Keratinocyte (primary cell): ENCODE results near the gene ZPBP. TPM values are rescaled to one million over a fixed set of nuclear protein-coding genes. Genes with fewer than 3 reads are reported as not detected.

Experiments
- DNase-seq: peaks from one replicate; pipeline ENCODE4 v3.0.0-alpha.2; 2011; ENCODE audit warnings: low read depth, missing footprints, low spot score
- FAIRE-seq: peaks from 2 replicates; lab custom pipeline; 2011; peaks lifted over from hg19 to GRCh38; lab: Jason Lieb, UNC
- H2AFZ ChIP-seq: 2 replicates; pipeline ENCODE4 v1.6.0; 2012; ENCODE audit warnings: low read length, control low read depth, inconsistent platforms; ENCODE audit not compliant: control insufficient read depth
- H3K27ac ChIP-seq: 2 replicates; pipeline ENCODE4 v1.5.1; 2011; ENCODE audit warnings: low read length; ENCODE audit not compliant: control insufficient read depth, insufficient read depth
- H3K27me3 ChIP-seq: 3 replicates; pipeline ENCODE4 v1.6.0; 2011; ENCODE audit warnings: low read length; ENCODE audit not compliant: control insufficient read depth, insufficient read depth; ENCODE audit errors: extremely low read depth
- H3K36me3 ChIP-seq, 2 experiments: 2 replicates in 1 of 2; 3 replicates in 1 of 2; pipeline ENCODE4 v1.5.1; 2011; ENCODE audit warnings: low read length in 2 of 2, mild to moderate bottlenecking in 1 of 2; ENCODE audit not compliant: control insufficient read depth in 2 of 2, insufficient read depth in 2 of 2; ENCODE audit errors: extremely low read depth in 1 of 2
- H3K4me1 ChIP-seq: 3 replicates; pipeline ENCODE4 v1.5.1; 2011; ENCODE audit warnings: low read length; ENCODE audit not compliant: control insufficient read depth, insufficient read depth; ENCODE audit errors: extremely low read depth
- H3K4me2 ChIP-seq: 3 replicates; pipeline ENCODE4 v1.6.0; 2011; ENCODE audit warnings: low read depth, low read length; ENCODE audit not compliant: control insufficient read depth, insufficient read depth; ENCODE audit errors: extremely low read depth
- H3K4me3 ChIP-seq, 3 experiments: fragments of 200-600 bp in 1 of 3; sonication (generic) in 1 of 3; 2 replicates in 2 of 3; 3 replicates in 1 of 3; pipeline ENCODE4 v1.5.1; 2011 to 2016; ENCODE audit warnings: low read length in 3 of 3, mild to moderate bottlenecking in 3 of 3, control low read depth in 2 of 3, inconsistent platforms in 1 of 3, low read depth in 1 of 3, mixed read lengths in 1 of 3, mixed run types in 1 of 3, moderate library complexity in 1 of 3; ENCODE audit not compliant: control insufficient read depth in 2 of 3, insufficient read depth in 2 of 3; ENCODE audit errors: extremely low read depth in 1 of 3
- H3K79me2 ChIP-seq: 2 replicates; pipeline ENCODE4 v1.6.0; 2012; ENCODE audit warnings: low read length; ENCODE audit not compliant: control insufficient read depth, insufficient read depth
- H3K9ac ChIP-seq: 3 replicates; pipeline ENCODE4 v1.6.0; 2011; ENCODE audit warnings: low read length; ENCODE audit not compliant: control insufficient read depth, insufficient read depth; ENCODE audit errors: extremely low read depth
- H3K9me1 ChIP-seq: 3 replicates; pipeline ENCODE4 v1.6.0; 2011; ENCODE audit warnings: low read length; ENCODE audit not compliant: control insufficient read depth, insufficient read depth; ENCODE audit errors: extremely low read depth
- H3K9me3 ChIP-seq: 2 replicates; pipeline ENCODE4 v1.5.1; 2012; ENCODE audit warnings: low read depth, low read length; ENCODE audit not compliant: control insufficient read depth
- H4K20me1 ChIP-seq: 3 replicates; pipeline ENCODE4 v1.6.0; 2011; ENCODE audit warnings: low read length; ENCODE audit not compliant: control insufficient read depth, insufficient read depth; ENCODE audit errors: extremely low read depth
- EZH2 ChIP-seq: IDR thresholded peaks from one replicate; pipeline ENCODE4 v1.6.1; 2012; ENCODE audit warnings: inconsistent platforms, mild to moderate bottlenecking, low read length, moderate library complexity
- dilution Hi-C: fragments of 300-500 bp; cut with MboI; formaldehyde crosslinking; loops from one replicate; pipeline ENCODE4 v1.7.0; 2020; ENCODE audit warnings: low sequenced_read_pairs; ENCODE audit not compliant: extremely low pct_ligation_motif_present
- polyA plus RNA-seq, 5 experiments: library from polyadenylated mRNA; depleted of rRNA in 3 of 5; stranded (reverse) in 3 of 5; stranded (forward) in 1 of 5; unstranded in 1 of 5; fragments of >200 nt; gene quantifications; 1 replicate in 1 of 5; 2 replicates in 3 of 5; 3 replicates in 1 of 5; pipeline versions ENCODE4 v1.2.1 to v1.2.3, GENCODE V29; 2011 to 2012; ENCODE audit warnings: missing spikeins in 2 of 5, low read depth in 1 of 5, low replicate concordance in 1 of 5
- TF ChIP-seq, protein P1 (sequence below), 3 experiments: IDR thresholded peaks in 1 of 3; conservative IDR thresholded peaks in 1 of 3; optimal IDR thresholded peaks in 1 of 3; 2 replicates in 2 of 3; 3 replicates in 1 of 3; pipeline versions ENCODE3 to v1.5.1; 2011; ENCODE audit warnings: low read length in 3 of 3, mild to moderate bottlenecking in 3 of 3, moderate library complexity in 2 of 3, control low read depth in 1 of 3, inconsistent platforms in 1 of 3; ENCODE audit not compliant: insufficient read depth in 2 of 3; ENCODE audit errors: extremely low read depth in 1 of 3

The ZPBP gene
- polyA plus RNA-seq, 1 donor (not counting 4 experiments of a cell fraction or from before 2014, with no cell fraction given): not detected

DNA sequence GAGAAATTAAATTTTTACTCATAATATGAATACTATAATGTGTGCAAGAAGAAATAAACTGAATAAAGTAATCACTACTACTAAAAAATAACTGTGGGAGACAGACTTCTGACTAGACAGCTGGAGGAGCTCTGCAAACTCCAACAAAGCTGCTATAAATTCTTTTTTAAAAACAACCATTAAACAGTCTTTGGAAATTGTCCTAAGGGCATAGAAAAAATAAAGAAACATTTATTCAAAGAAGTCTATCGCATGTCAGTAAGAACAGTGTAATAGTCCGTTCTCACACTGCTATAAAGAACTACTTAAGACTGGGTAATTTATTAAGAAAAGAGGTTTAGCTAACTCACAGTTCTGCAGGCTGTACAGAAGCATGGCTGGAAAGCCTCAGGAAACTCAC is 56.0 kb downstream of the ZPBP start:
- no peaks in the 10 kb centered on the region for H3K79me2 ChIP-seq
- no peaks in the 10 kb centered on the region for H3K27me3 ChIP-seq
- no peak overlapping the region for H2AFZ ChIP-seq
- H3K27ac ChIP-seq: no peak overlapping the region
- dilution Hi-C loops: no loop called here
- TF ChIP-seq EZH2: no peak
- TF ChIP-seq, protein P1, sequence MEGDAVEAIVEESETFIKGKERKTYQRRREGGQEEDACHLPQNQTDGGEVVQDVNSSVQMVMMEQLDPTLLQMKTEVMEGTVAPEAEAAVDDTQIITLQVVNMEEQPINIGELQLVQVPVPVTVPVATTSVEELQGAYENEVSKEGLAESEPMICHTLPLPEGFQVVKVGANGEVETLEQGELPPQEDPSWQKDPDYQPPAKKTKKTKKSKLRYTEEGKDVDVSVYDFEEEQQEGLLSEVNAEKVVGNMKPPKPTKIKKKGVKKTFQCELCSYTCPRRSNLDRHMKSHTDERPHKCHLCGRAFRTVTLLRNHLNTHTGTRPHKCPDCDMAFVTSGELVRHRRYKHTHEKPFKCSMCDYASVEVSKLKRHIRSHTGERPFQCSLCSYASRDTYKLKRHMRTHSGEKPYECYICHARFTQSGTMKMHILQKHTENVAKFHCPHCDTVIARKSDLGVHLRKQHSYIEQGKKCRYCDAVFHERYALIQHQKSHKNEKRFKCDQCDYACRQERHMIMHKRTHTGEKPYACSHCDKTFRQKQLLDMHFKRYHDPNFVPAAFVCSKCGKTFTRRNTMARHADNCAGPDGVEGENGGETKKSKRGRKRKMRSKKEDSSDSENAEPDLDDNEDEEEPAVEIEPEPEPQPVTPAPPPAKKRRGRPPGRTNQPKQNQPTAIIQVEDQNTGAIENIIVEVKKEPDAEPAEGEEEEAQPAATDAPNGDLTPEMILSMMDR (optimal IDR thresholded peaks at IDR 0.05 in 1 of 3, IDR thresholded peaks at IDR 0.05 in 1 of 3, conservative IDR thresholded peaks at IDR 0.05 in 1 of 3; ENCODE audit: extremely low read depth in 1 of 3, insufficient read depth in 2 of 3, low read length in 3 of 3): no peak
- H3K4me1 ChIP-seq: no peaks in the 10 kb centered on the region
- no peaks in the 10 kb centered on the region for H3K9me3 ChIP-seq
- H3K36me3 ChIP-seq: no peaks in the 10 kb centered on the region
- H3K4me3 ChIP-seq: no peak overlapping the region
- no peaks in the 10 kb centered on the region for H3K9me1 ChIP-seq
- FAIRE-seq (no peak), DNase-seq (no peak)
- no peak overlapping the region for H3K9ac ChIP-seq
- no peaks in the 10 kb centered on the region for H4K20me1 ChIP-seq
- no peak overlapping the region for H3K4me2 ChIP-seq

DNA sequence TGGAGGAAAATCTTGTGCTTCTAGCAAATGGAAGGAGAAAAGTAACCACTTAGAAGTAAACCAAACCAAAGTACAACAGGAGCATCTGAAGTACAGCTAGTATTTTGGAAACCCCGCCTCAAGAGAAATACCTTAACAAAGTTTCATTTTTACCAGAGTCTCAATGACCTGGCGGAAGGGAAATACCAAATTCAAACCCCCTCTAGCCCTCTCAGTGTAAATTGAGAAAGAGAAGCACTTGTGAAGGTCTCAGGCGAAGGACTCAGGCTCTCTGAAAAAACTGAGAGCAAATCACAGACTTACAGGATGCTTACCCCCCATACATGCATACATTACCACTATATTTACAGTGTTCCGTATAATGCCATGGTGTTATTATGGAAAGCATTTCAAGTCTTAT is 70.1 kb downstream of the ZPBP start:
- dilution Hi-C loops: no loop called here
- H3K36me3 ChIP-seq: no peaks in the 10 kb centered on the region

More for the DNA sequence above, 70.1 kb downstream of the ZPBP start:
- TF ChIP-seq, protein P1 (optimal IDR thresholded peaks at IDR 0.05 in 1 of 3, IDR thresholded peaks at IDR 0.05 in 1 of 3, conservative IDR thresholded peaks at IDR 0.05 in 1 of 3; ENCODE audit: extremely low read depth in 1 of 3, insufficient read depth in 2 of 3, low read length in 3 of 3): no peak
- TF ChIP-seq EZH2: no peak
- no peaks in the 10 kb centered on the region for H3K27me3 ChIP-seq
- H3K9me1 ChIP-seq: no peaks in the 10 kb centered on the region
- no peaks in the 10 kb centered on the region for H3K4me1 ChIP-seq
- H3K4me2 ChIP-seq: no peak overlapping the region
- H3K9ac ChIP-seq: no peak overlapping the region
- H4K20me1 ChIP-seq: no peaks in the 10 kb centered on the region
- no peak overlapping the region for H3K4me3 ChIP-seq
- no peaks in the 10 kb centered on the region for H3K9me3 ChIP-seq
- H2AFZ ChIP-seq: no peak overlapping the region
- H3K27ac ChIP-seq: no peak overlapping the region
- H3K79me2 ChIP-seq: no peaks in the 10 kb centered on the region
- FAIRE-seq: no peak
- no peak for DNase-seq
